BJ (cell line): ENCODE data around the gene CDH23. TPM values are rescaled to one million over a fixed set of nuclear protein-coding genes. Genes with fewer than 3 reads are reported as not detected.

Experiments used
- CTCF ChIA-PET: fragments of 350-600 bp; formaldehyde crosslinking; extraction: SDS; loops from one replicate; lab custom pipeline; 2021; ENCODE audit warnings: antibody characterized with exemption, inconsistent platforms; lab: Yijun Ruan, JAX
- POLR2A ChIA-PET: fragments of 300-600 bp; sonication (Branson Sonifier 250); formaldehyde crosslinking; extraction: SDS; loops from one replicate; lab custom pipeline; 2021; ENCODE audit warnings: antibody characterized with exemption; lab: Charles Lee
- DNase-seq: peaks from one replicate; pipeline ENCODE4 v3.0.0-alpha.2; 2011; ENCODE audit warnings: low read depth
- H3K27me3 ChIP-seq: 2 replicates; pipeline ENCODE4 v1.6.0; 2011; ENCODE audit warnings: low read length; ENCODE audit not compliant: control insufficient read depth, insufficient read depth
- H3K36me3 ChIP-seq: 2 replicates; pipeline ENCODE4 v1.5.1; 2011; ENCODE audit warnings: low read length; ENCODE audit not compliant: control insufficient read depth, insufficient read depth
- H3K4me3 ChIP-seq: 2 replicates; pipeline ENCODE4 v1.5.1; 2011; ENCODE audit warnings: low read depth, mild to moderate bottlenecking, control low read depth, low read length
- polyA plus RNA-seq: library from polyadenylated mRNA; depleted of rRNA; stranded (reverse); fragments of >200 nt; gene quantifications from 2 replicates; pipeline ENCODE4 v1.2.3, GENCODE V29; 2011
- TF ChIP-seq, protein P1 (sequence below): IDR thresholded peaks from 2 replicates; pipeline ENCODE4 v1.5.1; 2011; ENCODE audit warnings: low read depth, mild to moderate bottlenecking, control low read depth, inconsistent platforms, low read length, moderate library complexity; ENCODE audit not compliant: insufficient read depth

CDH23 gene
- polyA plus RNA-seq, 1 experiment = 0.05 TPM

DNA sequence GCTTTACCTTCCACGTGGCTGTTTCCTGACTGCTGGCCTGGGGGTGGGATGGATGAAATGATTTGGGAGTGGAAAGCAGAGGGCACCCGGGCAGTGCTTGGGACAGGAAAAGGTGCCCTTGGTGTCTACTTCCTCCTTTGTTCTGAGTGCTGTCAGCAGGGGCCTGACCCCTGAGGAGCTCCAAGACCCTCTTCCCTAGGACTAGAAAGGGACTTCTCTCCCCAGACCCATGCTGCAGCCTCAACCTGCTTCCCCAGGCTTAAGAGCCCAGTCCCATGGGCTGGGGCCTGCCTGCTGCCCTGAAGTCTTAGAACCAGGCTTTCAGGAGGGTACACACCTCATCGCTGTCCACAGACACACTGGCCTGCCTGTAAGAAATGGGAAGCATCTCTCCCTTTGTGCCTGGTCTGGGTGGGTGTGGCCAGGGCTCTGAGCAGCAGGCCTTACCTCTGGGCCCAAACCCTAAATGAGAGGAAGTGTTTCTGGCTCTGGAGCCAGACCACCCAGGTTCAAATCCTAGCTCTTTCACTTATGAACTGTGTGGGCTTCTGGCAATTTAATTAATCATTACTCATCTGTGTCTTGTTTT, 12.9 kb downstream of the CDH23 start:
- Histone ChIP-seq H3K4me3 (no peak overlapping the region), H3K27me3 (peaks cover 1% of the 10 kb centered on the region; the same call in 1 of the 2 replicates), H3K36me3 (no peaks in the 10 kb centered on the region)
- POLR2A ChIA-PET = no interaction called here
- CTCF ChIA-PET = no interaction called here
- TF ChIP-seq, protein P1, sequence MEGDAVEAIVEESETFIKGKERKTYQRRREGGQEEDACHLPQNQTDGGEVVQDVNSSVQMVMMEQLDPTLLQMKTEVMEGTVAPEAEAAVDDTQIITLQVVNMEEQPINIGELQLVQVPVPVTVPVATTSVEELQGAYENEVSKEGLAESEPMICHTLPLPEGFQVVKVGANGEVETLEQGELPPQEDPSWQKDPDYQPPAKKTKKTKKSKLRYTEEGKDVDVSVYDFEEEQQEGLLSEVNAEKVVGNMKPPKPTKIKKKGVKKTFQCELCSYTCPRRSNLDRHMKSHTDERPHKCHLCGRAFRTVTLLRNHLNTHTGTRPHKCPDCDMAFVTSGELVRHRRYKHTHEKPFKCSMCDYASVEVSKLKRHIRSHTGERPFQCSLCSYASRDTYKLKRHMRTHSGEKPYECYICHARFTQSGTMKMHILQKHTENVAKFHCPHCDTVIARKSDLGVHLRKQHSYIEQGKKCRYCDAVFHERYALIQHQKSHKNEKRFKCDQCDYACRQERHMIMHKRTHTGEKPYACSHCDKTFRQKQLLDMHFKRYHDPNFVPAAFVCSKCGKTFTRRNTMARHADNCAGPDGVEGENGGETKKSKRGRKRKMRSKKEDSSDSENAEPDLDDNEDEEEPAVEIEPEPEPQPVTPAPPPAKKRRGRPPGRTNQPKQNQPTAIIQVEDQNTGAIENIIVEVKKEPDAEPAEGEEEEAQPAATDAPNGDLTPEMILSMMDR = no peak
- DNase-seq = no peak

DNA sequence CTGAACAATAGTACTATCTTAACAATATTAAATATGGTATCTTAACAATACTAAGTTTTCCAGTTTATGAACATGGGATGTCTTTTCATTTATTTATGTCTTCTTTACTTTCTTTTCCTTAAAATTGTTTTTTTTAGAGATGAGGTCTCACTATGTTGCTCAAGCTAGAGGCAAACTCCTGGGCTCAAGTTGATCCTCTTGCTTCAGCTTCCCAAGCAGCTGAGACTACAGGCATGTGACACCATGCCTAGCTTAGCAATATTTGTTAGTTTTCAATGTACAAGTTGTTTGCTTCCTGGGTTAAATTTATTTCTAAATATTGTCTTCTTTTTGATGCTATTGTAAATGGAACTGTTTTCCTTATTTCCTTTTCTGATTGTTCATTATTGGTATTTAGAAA, 16.9 kb downstream of the CDH23 start:
- H3K4me3 ChIP-seq = no peak overlapping the region
- no peak for DNase-seq
- H3K36me3 ChIP-seq = no peaks in the 10 kb centered on the region
- ChIA-PET POLR2A (no interaction called here), CTCF (interaction anchor here (0.6 to 0.7 kb wide), 2 partner anchors 40 to 113 kb away, joined by 3 read pairs; no protein-coding TSS in a partner anchor)
- TF ChIP-seq, protein P1 = no peak
- H3K27me3 ChIP-seq = no peaks in the 10 kb centered on the region

DNA sequence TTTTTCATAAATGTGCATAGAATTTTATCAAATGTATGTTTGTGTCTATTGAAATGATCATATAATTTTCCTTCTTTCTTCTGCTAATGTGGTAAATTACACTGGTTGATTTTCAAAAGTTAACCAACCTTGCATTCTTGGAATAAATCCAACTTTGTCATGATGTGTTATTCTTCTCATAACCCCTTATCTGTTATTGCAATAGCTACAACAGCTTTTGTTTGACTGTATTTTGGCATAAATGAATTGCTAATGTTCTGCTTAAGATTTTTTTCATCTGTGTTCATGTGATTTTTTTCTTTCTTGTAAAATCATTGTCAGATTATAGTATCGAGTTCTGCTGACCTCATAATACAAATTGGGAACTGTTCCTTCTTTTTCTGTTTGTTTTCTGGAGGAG, 17.6 kb downstream of the CDH23 start:
- Histone ChIP-seq H3K36me3 (no peaks in the 10 kb centered on the region), H3K4me3 (no peak overlapping the region), H3K27me3 (no peaks in the 10 kb centered on the region)
- no peak for DNase-seq
- CTCF ChIA-PET = no interaction called here
- POLR2A ChIA-PET = no interaction called here
- TF ChIP-seq, protein P1 = no peak

DNA sequence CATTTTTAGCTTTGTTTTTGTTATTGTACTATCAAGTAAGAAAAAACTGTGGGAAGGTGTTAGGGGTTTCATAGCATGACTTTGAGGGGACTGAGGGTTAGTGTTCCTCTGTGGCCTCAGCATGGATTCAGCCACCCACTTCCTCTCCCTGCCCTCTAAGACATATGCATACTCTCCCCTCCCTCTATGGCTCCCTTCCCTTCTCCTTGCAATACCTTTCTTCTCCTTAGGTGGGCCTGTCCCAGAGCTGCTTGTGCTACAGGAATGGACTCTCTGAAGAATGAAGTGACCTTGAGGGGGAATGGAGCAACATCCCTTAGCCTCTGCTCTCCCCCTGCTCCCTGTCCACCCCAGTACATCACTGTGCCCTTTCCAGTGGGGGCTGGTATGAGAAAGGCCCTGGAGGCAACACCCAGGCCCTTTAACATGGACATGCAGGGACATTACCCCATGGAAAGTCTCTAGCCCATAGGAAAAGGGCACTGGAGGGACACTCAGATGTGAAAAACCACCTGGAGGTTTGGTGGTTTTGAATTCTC, 22.4 kb downstream of the CDH23 start:
- TF ChIP-seq, protein P1 = no peak
- H3K4me3 ChIP-seq = no peak overlapping the region
- no peak for DNase-seq
- H3K36me3 ChIP-seq = no peaks in the 10 kb centered on the region
- ChIA-PET CTCF (no interaction called here), POLR2A (no interaction called here)
- peaks cover 3% of the 10 kb centered on the region; the same call in 1 of the 2 replicates for H3K27me3 ChIP-seq

DNA sequence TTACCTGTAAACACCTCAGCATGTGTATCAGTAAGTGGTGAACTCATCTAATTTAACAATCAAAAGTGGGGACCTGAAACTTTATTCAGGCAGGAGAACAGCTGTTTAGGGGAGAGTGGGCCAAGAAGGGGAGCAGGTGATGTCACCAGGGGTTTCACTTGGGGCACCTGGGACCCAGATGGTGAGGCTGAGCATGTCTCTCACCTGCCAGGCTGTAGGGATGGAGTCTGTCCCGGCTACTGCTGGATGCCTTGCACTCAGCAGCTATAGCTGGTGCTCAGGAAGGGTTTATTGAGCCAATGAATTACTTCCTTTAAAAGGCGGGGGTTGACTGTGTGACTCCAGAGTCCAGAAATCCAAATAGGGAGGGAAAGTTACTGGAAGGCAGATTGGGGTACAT, 23.0 kb downstream of the CDH23 start:
- H3K27me3 ChIP-seq = peaks cover 4% of the 10 kb centered on the region; the same call in 1 of the 2 replicates
- ChIA-PET POLR2A (no interaction called here), CTCF (no interaction called here)
- no peak for DNase-seq
- no peaks in the 10 kb centered on the region for H3K36me3 ChIP-seq
- H3K4me3 ChIP-seq = no peak overlapping the region
- TF ChIP-seq, protein P1 = no peak
